Measurements from ENCODE around the gene VSTM4. TPM values are rescaled to one million over a fixed set of nuclear protein-coding genes. Genes with fewer than 3 reads are reported as not detected.

VSTM4 gene
- polyA plus RNA-seq, 1 of the 3 experiments (the other 2 are of a cell fraction): 0.39 TPM

GRCh38 chr10:49068209-49068608, 47.1 kb downstream of the VSTM4 start:
- no peak for TF ChIP-seq POLR2AphosphoS5 (IDR thresholded peaks at IDR 0.05; ENCODE audit: low read depth, low read length)
- no peak for TF ChIP-seq YY1 (IDR thresholded peaks at IDR 0.05; ENCODE audit: low read depth)
- TF ChIP-seq RCOR1 (IDR thresholded peaks at IDR 0.05; ENCODE audit: low read length): no peak
- no peak for TF ChIP-seq MEF2A (IDR thresholded peaks at IDR 0.05; ENCODE audit: borderline replicate concordance, low read depth)
- no peak for TF ChIP-seq JUND (IDR thresholded peaks at IDR 0.05)
- TF ChIP-seq SMC3 (IDR thresholded peaks at IDR 0.05; ENCODE audit: low read depth, low read length): no peak
- TF ChIP-seq EP300 (IDR thresholded peaks at IDR 0.05; ENCODE audit: borderline replicate concordance in 1 of 2, low read depth in 1 of 2, low read length in 1 of 2): no peak
- no peak for TF ChIP-seq PBX3 (IDR thresholded peaks at IDR 0.05)
- TF ChIP-seq GATA2 (CRISPR knock-in tag; IDR thresholded peaks at IDR 0.05): no peak
- TF ChIP-seq MAX (IDR thresholded peaks at IDR 0.05; ENCODE audit: low read depth): no peak
- no peak for TF ChIP-seq TEAD4 (IDR thresholded peaks at IDR 0.05; ENCODE audit: borderline replicate concordance, insufficient read depth)
- TF ChIP-seq NFIC (IDR thresholded peaks at IDR 0.05; ENCODE audit: borderline replicate concordance): no peak
- no peak for TF ChIP-seq RXRA (IDR thresholded peaks at IDR 0.05; ENCODE audit: borderline replicate concordance, low read depth)
- no peak for TF ChIP-seq SIN3A (IDR thresholded peaks at IDR 0.05; ENCODE audit: borderline replicate concordance, low read depth, low read length)
- TF ChIP-seq GABPA (IDR thresholded peaks at IDR 0.05; ENCODE audit: low read depth): no peak
- no peak for TF ChIP-seq USF1 (IDR thresholded peaks at IDR 0.05; ENCODE audit: borderline replicate concordance, low read depth)
- no peak overlapping the region for H3K27ac ChIP-seq (ENCODE audit: low read depth in 2 of 2, low read length in 1 of 2)
- H4K20me1 ChIP-seq (ENCODE audit: insufficient read depth): no peaks in the 10 kb centered on the region
- no peak for DNase-seq
- H3K9me2 ChIP-seq: no peaks in the 10 kb centered on the region
- no peaks in the 10 kb centered on the region for H3F3A ChIP-seq (replicated peaks; ENCODE audit: insufficient read depth)
- H3K4me1 ChIP-seq (ENCODE audit: control insufficient read depth in 1 of 2, insufficient read depth in 2 of 2, low read depth in 1 of 2, low read length in 1 of 2): peaks cover 0 to 7% of the 10 kb centered on the region in 2 experiments; a peak in 1 of 4 replicates
- no peak overlapping the region for H3K4me3 ChIP-seq (ENCODE audit: low read depth in 2 of 2, low read length in 1 of 2)
- WGBS (ENCODE audit: low lambda C conversion rate): 58% methylated on average over 8 of the region's 8 CpGs
- H3K79me2 ChIP-seq (ENCODE audit: insufficient read depth): no peaks in the 10 kb centered on the region
- POLR2A ChIA-PET: no interaction called here
- no peak overlapping the region for H2AFZ ChIP-seq (ENCODE audit: low read depth)
- no peaks in the 10 kb centered on the region for H3K9me3 ChIP-seq
- CTCF ChIA-PET: no interaction called here
- H3K36me3 ChIP-seq (replicated peaks in 1 of 2; ENCODE audit: control insufficient read depth in 1 of 2, insufficient read depth in 2 of 2, low read length in 1 of 2): no peaks in the 10 kb centered on the region
- H3K27me3 ChIP-seq (ENCODE audit: insufficient read depth): no peaks in the 10 kb centered on the region
- H3K4me2 ChIP-seq: no peak overlapping the region
- no peak overlapping the region for H3K9ac ChIP-seq

- Histone ChIP-seq H3K9ac (no peak overlapping the region), H3K4me3 (ENCODE audit: low read depth in 2 of 2, low read length in 1 of 2) (no peak overlapping the region), H3K79me2 (ENCODE audit: insufficient read depth) (no peaks in the 10 kb centered on the region), H3K9me3 (no peaks in the 10 kb centered on the region), H3K36me3 (replicated peaks in 1 of 2; ENCODE audit: control insufficient read depth in 1 of 2, insufficient read depth in 2 of 2, low read length in 1 of 2) (no peaks in the 10 kb centered on the region), H3F3A (replicated peaks; ENCODE audit: insufficient read depth) (no peaks in the 10 kb centered on the region), H3K4me2 (no peak overlapping the region), H3K27ac (ENCODE audit: low read depth in 2 of 2, low read length in 1 of 2) (no peak overlapping the region), H3K4me1 (ENCODE audit: control insufficient read depth in 1 of 2, insufficient read depth in 2 of 2, low read depth in 1 of 2, low read length in 1 of 2) (peaks cover 0 to 7% of the 10 kb centered on the region in 2 experiments; a peak in 1 of 4 replicates), H4K20me1 (ENCODE audit: insufficient read depth) (no peaks in the 10 kb centered on the region), H2AFZ (ENCODE audit: low read depth) (no peak overlapping the region), H3K9me2 (no peaks in the 10 kb centered on the region), H3K27me3 (ENCODE audit: insufficient read depth) (no peaks in the 10 kb centered on the region)
- TF ChIP-seq NRF1 (IDR thresholded peaks at IDR 0.05; ENCODE audit: low read depth, low read length) (no peak), TCF12 (IDR thresholded peaks at IDR 0.05) (no peak), EZH2phosphoT487 (IDR thresholded peaks at IDR 0.05; ENCODE audit: borderline replicate concordance, low read depth) (no peak), CHD2 (IDR thresholded peaks at IDR 0.05; ENCODE audit: low read length, partially characterized antibody) (no peak), JUND (IDR thresholded peaks at IDR 0.05) (no peak), ELF1 (IDR thresholded peaks at IDR 0.05) (no peak), CTCF (IDR thresholded peaks at IDR 0.05) (no peak), GATA2 (CRISPR knock-in tag; IDR thresholded peaks at IDR 0.05) (no peak)
- 48% methylated on average over 5 of the region's 5 CpGs for WGBS (ENCODE audit: low lambda C conversion rate)
- ChIA-PET CTCF (no interaction called here), POLR2A (no interaction called here)
- no peak for DNase-seq
Observed at GRCh38 chr10:49066944-49067730, 48.2 kb downstream of the VSTM4 start.
